PC-3 (cell line): ENCODE data around the gene RNF11. TPM values are rescaled to one million over a fixed set of nuclear protein-coding genes. Genes with fewer than 3 reads are reported as not detected.

Experiments
- ATAC-seq: fragments of 200-7000 bp; cut with Tn5 transposase; 2 replicates; pipeline ENCODE4 v1.9.1; 2020; ENCODE audit warnings: mild to moderate bottlenecking, moderate library complexity
- BruUV-seq: library from RNA; stranded (reverse); fragments of 400-500 nt; replicated peaks from 2 replicates; lab custom pipeline; 2021; lab: Mats Ljungman, UMichigan
- CTCF ChIA-PET: fragments of 300-600 bp; sonication (Branson Sonifier 250); formaldehyde crosslinking; loops from one replicate; lab custom pipeline; 2022; ENCODE audit warnings: antibody characterized with exemption; lab: Charles Lee
- POLR2A ChIA-PET: fragments of 300-600 bp; sonication (Branson Sonifier 250); formaldehyde crosslinking; loops from one replicate; lab custom pipeline; 2022; ENCODE audit warnings: antibody characterized with exemption; ENCODE audit not compliant: unreplicated experiment; lab: Charles Lee
- DNase-seq: peaks from one replicate; pipeline ENCODE4 v3.0.0-alpha.2; 2015
- H2AFZ ChIP-seq: fragments of 300-600 bp; sonication (generic); 2 replicates; pipeline ENCODE4 v1.6.0; 2016; ENCODE audit warnings: antibody characterized with exemption, low read length
- H3F3A ChIP-seq: fragments of 300-600 bp; sonication (generic); one replicate; pipeline ENCODE4 v1.6.0; 2017; ENCODE audit warnings: antibody characterized with exemption, low read length, control low read depth, mild to moderate bottlenecking; ENCODE audit not compliant: unreplicated experiment
- H3K27ac ChIP-seq: fragments of 300-600 bp; sonication (generic); 2 replicates; pipeline ENCODE4 v1.5.1; 2016; ENCODE audit warnings: mild to moderate bottlenecking, low read length
- H3K27me3 ChIP-seq: fragments of 300-600 bp; sonication (generic); 2 replicates; pipeline ENCODE4 v1.6.1; 2016; ENCODE audit warnings: low read length, mixed read lengths
- H3K36me3 ChIP-seq: fragments of 300-600 bp; sonication (generic); 2 replicates; pipeline ENCODE4 v1.6.1; 2016; ENCODE audit warnings: low read depth, mixed run types, low read length, mixed read lengths
- H3K4me1 ChIP-seq: fragments of 300-600 bp; sonication (generic); 2 replicates; pipeline ENCODE4 v1.5.1; 2016; ENCODE audit warnings: low read length; ENCODE audit not compliant: insufficient read depth
- H3K4me2 ChIP-seq: fragments of 300-600 bp; sonication (generic); 2 replicates; pipeline ENCODE4 v1.6.0; 2016; ENCODE audit warnings: low read length
- H3K4me3 ChIP-seq: fragments of 300-600 bp; sonication (generic); 2 replicates; pipeline ENCODE4 v1.5.1; 2016; ENCODE audit warnings: mild to moderate bottlenecking, low read length, mixed read lengths
- H3K79me2 ChIP-seq: fragments of 300-600 bp; sonication (generic); 2 replicates; pipeline ENCODE4 v1.6.1; 2017; ENCODE audit warnings: low read length, mixed read lengths
- H3K9ac ChIP-seq: fragments of 300-600 bp; sonication (generic); 2 replicates; pipeline ENCODE4 v1.6.0; 2016; ENCODE audit warnings: mild to moderate bottlenecking, low read length
- H3K9me2 ChIP-seq: fragments of 300-600 bp; sonication (generic); replicated peaks from 2 replicates; pipeline ENCODE4 v1.6.1; 2016; ENCODE audit warnings: mixed run types, low read length, mixed read lengths
- H3K9me3 ChIP-seq: fragments of 300-600 bp; sonication (generic); 2 replicates; pipeline ENCODE4 v1.6.1; 2016; ENCODE audit warnings: low read length, mixed read lengths
- H4K20me1 ChIP-seq: fragments of 300-600 bp; sonication (generic); 2 replicates; pipeline ENCODE4 v1.6.1; 2016; ENCODE audit warnings: low read length, mixed read lengths
- EZH2 ChIP-seq: fragments of 300-600 bp; sonication (generic); IDR thresholded peaks from one replicate; pipeline ENCODE4 v1.6.1; 2017; ENCODE audit warnings: antibody characterized with exemption, mild to moderate bottlenecking, low read length; ENCODE audit not compliant: unreplicated experiment
- EZH2phosphoT487 ChIP-seq: fragments of 300-600 bp; sonication (generic); IDR thresholded peaks from 2 replicates; pipeline ENCODE4 v1.6.1; 2018; ENCODE audit warnings: mild to moderate bottlenecking, antibody characterized with exemption, low read length, borderline replicate concordance
- intact Hi-C: fragments of 100-400 bp; cut with micrococcal nuclease; formaldehyde crosslinking; loops from 2 replicates; pipeline ENCODE4 v1.9.0; 2023
- total RNA-seq: library from RNA; depleted of rRNA; stranded (reverse); fragments of >200 nt; gene quantifications from 2 replicates; pipeline ENCODE4 v1.2.3, GENCODE V29; 2014
- TF ChIP-seq, protein P1 (sequence below): fragments of 300-600 bp; sonication (generic); conservative IDR thresholded peaks from 2 replicates; pipeline ENCODE4 v1.5.1; 2017; ENCODE audit warnings: antibody characterized with exemption, low read depth, mild to moderate bottlenecking, low read length

The RNF11 gene
- total RNA-seq, 1 experiment from 2014 or later = 169 TPM

DNA sequence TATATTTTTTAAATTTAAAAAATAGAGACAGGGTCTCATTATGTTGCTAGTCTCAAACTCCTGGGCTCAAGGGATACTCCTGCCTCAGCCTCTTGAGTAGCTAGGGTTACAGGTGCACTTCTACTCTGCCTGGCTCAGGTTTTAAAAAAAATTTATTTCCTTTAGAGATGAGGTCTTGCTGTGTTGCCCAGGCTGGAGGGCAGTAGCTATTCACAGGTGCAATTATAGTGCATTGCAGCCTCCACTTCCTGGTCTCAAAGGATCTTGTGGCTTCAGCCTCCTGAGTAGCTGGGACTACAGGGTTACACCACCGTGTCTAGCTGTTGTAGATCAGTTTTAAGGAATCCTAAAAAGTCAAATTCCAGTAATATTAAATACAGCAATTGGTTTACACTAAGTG lies 5.0 kb downstream of the RNF11 start:
- Histone ChIP-seq H3K4me3 (no peak overlapping the region), H3K9me2 (no peaks in the 10 kb centered on the region), H3K27me3 (no peaks in the 10 kb centered on the region), H2AFZ (no peak overlapping the region), H3K4me1 (peaks cover 5% of the 10 kb centered on the region; the same call in 1 of the 2 replicates), H3K27ac (no peak overlapping the region), H3K79me2 (peaks cover 98% of the 10 kb centered on the region), H3K4me2 (no peak overlapping the region), H4K20me1 (peaks cover 40% of the 10 kb centered on the region), H3K36me3 (no peaks in the 10 kb centered on the region), H3F3A (no peaks in the 10 kb centered on the region), H3K9ac (no peak overlapping the region), H3K9me3 (no peaks in the 10 kb centered on the region)
- no TSS peak for BruUV-seq
- ChIA-PET CTCF (no interaction called here), POLR2A (no interaction called here)
- TF ChIP-seq, protein P1, sequence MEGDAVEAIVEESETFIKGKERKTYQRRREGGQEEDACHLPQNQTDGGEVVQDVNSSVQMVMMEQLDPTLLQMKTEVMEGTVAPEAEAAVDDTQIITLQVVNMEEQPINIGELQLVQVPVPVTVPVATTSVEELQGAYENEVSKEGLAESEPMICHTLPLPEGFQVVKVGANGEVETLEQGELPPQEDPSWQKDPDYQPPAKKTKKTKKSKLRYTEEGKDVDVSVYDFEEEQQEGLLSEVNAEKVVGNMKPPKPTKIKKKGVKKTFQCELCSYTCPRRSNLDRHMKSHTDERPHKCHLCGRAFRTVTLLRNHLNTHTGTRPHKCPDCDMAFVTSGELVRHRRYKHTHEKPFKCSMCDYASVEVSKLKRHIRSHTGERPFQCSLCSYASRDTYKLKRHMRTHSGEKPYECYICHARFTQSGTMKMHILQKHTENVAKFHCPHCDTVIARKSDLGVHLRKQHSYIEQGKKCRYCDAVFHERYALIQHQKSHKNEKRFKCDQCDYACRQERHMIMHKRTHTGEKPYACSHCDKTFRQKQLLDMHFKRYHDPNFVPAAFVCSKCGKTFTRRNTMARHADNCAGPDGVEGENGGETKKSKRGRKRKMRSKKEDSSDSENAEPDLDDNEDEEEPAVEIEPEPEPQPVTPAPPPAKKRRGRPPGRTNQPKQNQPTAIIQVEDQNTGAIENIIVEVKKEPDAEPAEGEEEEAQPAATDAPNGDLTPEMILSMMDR = no peak
- TF ChIP-seq EZH2 (no peak), EZH2phosphoT487 (no peak)
- intact Hi-C loops = no loop called here
- no peak for DNase-seq
- no peak for ATAC-seq

DNA sequence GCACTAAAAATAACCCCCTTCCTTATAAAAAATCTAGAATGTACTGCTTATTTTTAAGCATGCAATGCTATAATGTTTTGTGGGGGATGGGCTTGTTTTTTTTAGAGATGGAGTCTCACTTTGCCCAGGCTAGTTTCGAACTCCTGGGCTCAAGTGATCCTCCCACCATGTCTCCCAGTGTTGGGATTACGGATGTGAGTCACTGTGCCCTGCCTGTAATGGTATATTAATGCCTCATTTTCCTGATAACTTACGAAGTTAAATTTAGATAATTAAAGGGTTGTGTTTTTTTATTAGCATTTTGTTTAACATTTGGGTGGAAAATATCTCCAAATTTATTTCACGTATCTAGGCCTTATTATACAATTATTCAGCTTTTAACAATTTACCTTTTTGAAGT lies 6.5 kb downstream of the RNF11 start:
- H3K4me3 ChIP-seq = no peak overlapping the region
- H3F3A ChIP-seq = no peaks in the 10 kb centered on the region
- no TSS peak for BruUV-seq
- no peaks in the 10 kb centered on the region for H3K27me3 ChIP-seq
- intact Hi-C loops = no loop called here
- H3K9me3 ChIP-seq = no peaks in the 10 kb centered on the region
- no peak overlapping the region for H2AFZ ChIP-seq
- CTCF ChIA-PET = no interaction called here
- H3K79me2 ChIP-seq = peaks cover 100% of the 10 kb centered on the region
- no peak overlapping the region for H3K4me2 ChIP-seq
- TF ChIP-seq EZH2phosphoT487 = no peak
- no peak for TF ChIP-seq EZH2
- TF ChIP-seq, protein P1 = no peak
- no peak overlapping the region for H3K27ac ChIP-seq
- no peaks in the 10 kb centered on the region for H3K36me3 ChIP-seq
- DNase-seq (no peak), ATAC-seq (no peak)
- no peak overlapping the region for H3K9ac ChIP-seq
- peaks cover 5% of the 10 kb centered on the region; the same call in 1 of the 2 replicates for H3K4me1 ChIP-seq
- H4K20me1 ChIP-seq = peaks cover 38% of the 10 kb centered on the region
- POLR2A ChIA-PET = interaction anchor here (0.6 kb wide), 1 partner anchor 27 kb away, joined by 4 read pairs; no protein-coding TSS in a partner anchor
- H3K9me2 ChIP-seq = no peaks in the 10 kb centered on the region

DNA sequence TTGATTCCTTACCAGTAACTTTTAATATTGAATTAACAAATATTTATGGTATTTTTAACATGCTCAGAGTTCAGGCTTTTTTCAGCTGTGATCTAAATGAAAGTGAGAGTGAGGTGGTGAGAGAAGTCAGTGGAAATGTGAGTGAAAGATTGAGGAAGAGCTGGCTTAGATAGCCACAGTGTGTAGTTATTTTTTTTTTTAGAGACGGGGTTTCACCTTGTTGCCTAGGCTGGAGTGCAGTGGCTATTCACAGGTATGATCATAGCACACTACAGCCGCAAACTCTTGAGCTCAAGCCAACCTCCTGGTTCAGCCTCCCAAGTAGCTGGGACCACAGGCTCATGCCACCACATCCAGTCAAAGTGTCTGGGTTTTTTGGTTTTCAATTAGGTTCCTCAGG lies 10.9 kb downstream of the RNF11 start:
- no peaks in the 10 kb centered on the region for H3K27me3 ChIP-seq
- no peak overlapping the region for H3K4me2 ChIP-seq
- no peak overlapping the region for H2AFZ ChIP-seq
- no peaks in the 10 kb centered on the region for H3F3A ChIP-seq
- ChIA-PET CTCF (no interaction called here), POLR2A (no interaction called here)
- H3K79me2 ChIP-seq = peaks cover 98% of the 10 kb centered on the region
- peaks cover 21% of the 10 kb centered on the region; the same call in 1 of the 2 replicates for H4K20me1 ChIP-seq
- no TSS peak for BruUV-seq
- DNase-seq = no peak
- H3K4me3 ChIP-seq = no peak overlapping the region
- no peak overlapping the region for H3K9ac ChIP-seq
- no peaks in the 10 kb centered on the region for H3K36me3 ChIP-seq
- no peak for ATAC-seq
- no peak overlapping the region for H3K27ac ChIP-seq
- no peak for TF ChIP-seq EZH2
- no peak for TF ChIP-seq EZH2phosphoT487
- TF ChIP-seq, protein P1 = no peak
- no peaks in the 10 kb centered on the region for H3K4me1 ChIP-seq
- intact Hi-C loops = no loop called here
- no peaks in the 10 kb centered on the region for H3K9me2 ChIP-seq
- no peaks in the 10 kb centered on the region for H3K9me3 ChIP-seq
